ENCODE data around the gene TSPAN33.

GRCh38 chr7:129170441-129171021 is 26.0 kb downstream of the TSPAN33 start:
- TF ChIP-seq CTCF (IDR thresholded peaks at IDR 0.05) (no peak), POLR2AphosphoS5 (IDR thresholded peaks at IDR 0.05) (no peak)
